Activated T-helper 1 cell treated with anti-CD3 and anti-CD28 coated beads, Interleukin-12 subunit alpha, Interleukin-12 subunit beta, Interleukin-2, Interleukin-4 antibody, amounts not matched to agents 30 ng/mL and 10 ng/mL and 1 ng/mL, durations not matched to agents 14 hours and 24 hours and 36 hours (primary cell): ENCODE measurements around the gene CAMTA1. TPM values are rescaled to one million over a fixed set of nuclear protein-coding genes. Genes with fewer than 3 reads are reported as not detected.

ENCODE experiments used
- DNase-seq: peaks from one replicate; pipeline ENCODE4 v3.0.0; 2021; ENCODE audit warnings: low spot score
- H3K27ac Mint-ChIP-seq: one replicate; pipeline ENCODE4 v1.8.0; 2021; ENCODE audit warnings: mild to moderate bottlenecking, mixed read lengths
- H3K27me3 Mint-ChIP-seq: one replicate; pipeline ENCODE4 v1.8.0; 2022; ENCODE audit warnings: mild to moderate bottlenecking, moderate library complexity, mixed read lengths; ENCODE audit not compliant: insufficient read depth
- H3K36me3 Mint-ChIP-seq: one replicate; pipeline ENCODE4 v1.8.0; 2021; ENCODE audit warnings: low read depth, mixed read lengths
- H3K4me1 Mint-ChIP-seq: one replicate; pipeline ENCODE4 v1.8.0; 2021; ENCODE audit warnings: low read depth, mixed read lengths
- H3K4me3 Mint-ChIP-seq: one replicate; pipeline ENCODE4 v1.8.0; 2021; ENCODE audit warnings: mild to moderate bottlenecking, moderate library complexity, mixed read lengths
- H3K9me3 Mint-ChIP-seq: one replicate; pipeline ENCODE4 v1.8.0; 2021; ENCODE audit warnings: mixed read lengths
- intact Hi-C: fragments of 100-400 bp; cut with micrococcal nuclease; formaldehyde crosslinking; loops from one replicate; pipeline ENCODE4 v1.15.1; 2024
- total RNA-seq: library from RNA; stranded (reverse); gene quantifications from 2 replicates; pipeline ENCODE4 v1.2.3, GENCODE V29; 2022

CAMTA1 gene
- total RNA-seq, 1 donor from 2014 or later, result 57.2 TPM

- Mint-ChIP-seq H3K4me1 (no peaks in the 10 kb centered on the region), H3K27me3 (no peaks in the 10 kb centered on the region), H3K27ac (no peak overlapping the region), H3K9me3 (no peaks in the 10 kb centered on the region), H3K4me3 (no peak overlapping the region), H3K36me3 (no peaks in the 10 kb centered on the region)
- DNase-seq, result no peak
- intact Hi-C loops, result no loop called here
Measured at GRCh38 chr1:6953216-6953615, 168.0 kb downstream of the CAMTA1 start.

GRCh38 chr1:6953907-6954364 lies 168.7 kb downstream of the CAMTA1 start:
- intact Hi-C loops, result no loop called here
- Mint-ChIP-seq H3K27me3 (no peaks in the 10 kb centered on the region), H3K4me3 (no peak overlapping the region), H3K36me3 (no peaks in the 10 kb centered on the region), H3K27ac (no peak overlapping the region), H3K4me1 (no peaks in the 10 kb centered on the region), H3K9me3 (no peaks in the 10 kb centered on the region)
- DNase-seq, result no peak

GRCh38 chr1:6954591-6954990 lies 169.3 kb downstream of the CAMTA1 start:
- H3K4me1 Mint-ChIP-seq, result no peaks in the 10 kb centered on the region
- no peak for DNase-seq
- no peaks in the 10 kb centered on the region for H3K27me3 Mint-ChIP-seq
- no peak overlapping the region for H3K27ac Mint-ChIP-seq
- intact Hi-C loops, result no loop called here
- no peaks in the 10 kb centered on the region for H3K9me3 Mint-ChIP-seq
- H3K36me3 Mint-ChIP-seq, result no peaks in the 10 kb centered on the region
- H3K4me3 Mint-ChIP-seq, result no peak overlapping the region

DNA sequence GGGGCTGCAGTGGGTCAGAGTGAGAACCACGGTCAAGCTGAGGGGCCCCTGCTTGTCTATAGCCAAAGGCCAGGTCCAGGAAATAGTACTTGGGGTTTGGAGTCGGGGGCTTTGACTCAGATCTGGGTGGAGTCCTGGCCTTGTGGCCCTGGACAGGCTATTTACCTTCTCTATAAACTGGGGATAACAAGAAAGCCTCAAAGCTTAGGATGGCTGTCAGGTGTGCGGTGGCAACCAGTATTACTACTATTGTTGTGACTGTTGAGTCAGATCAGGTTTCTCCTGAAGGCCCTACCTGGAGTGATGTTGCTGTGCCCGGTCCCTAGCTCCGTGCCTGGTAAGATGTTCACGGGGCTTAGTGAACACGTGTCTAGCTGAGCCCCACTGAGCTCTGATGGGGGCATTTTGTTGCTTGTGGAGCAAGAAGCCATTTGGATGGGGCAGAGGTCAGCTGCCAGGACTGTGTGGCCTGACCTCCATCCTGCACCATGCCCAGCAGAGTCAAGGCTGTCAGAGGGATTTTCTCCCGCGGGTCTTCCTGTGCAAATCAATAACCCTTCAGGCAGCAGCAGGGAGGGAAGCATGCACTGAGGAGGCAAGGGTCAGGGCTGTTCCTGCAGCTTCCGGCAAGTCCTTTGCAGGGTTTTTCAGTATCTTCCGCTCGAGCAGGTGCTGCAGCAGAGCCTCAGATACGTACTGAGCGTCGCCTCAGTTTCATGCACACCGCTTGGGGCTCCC lies 170.3 kb downstream of the CAMTA1 start:
- no peaks in the 10 kb centered on the region for H3K27me3 Mint-ChIP-seq
- intact Hi-C loops, result no loop called here
- H3K4me3 Mint-ChIP-seq, result no peak overlapping the region
- no peaks in the 10 kb centered on the region for H3K4me1 Mint-ChIP-seq
- H3K27ac Mint-ChIP-seq, result no peak overlapping the region
- no peaks in the 10 kb centered on the region for H3K36me3 Mint-ChIP-seq
- no peak for DNase-seq
- no peaks in the 10 kb centered on the region for H3K9me3 Mint-ChIP-seq

- Mint-ChIP-seq H3K27me3 (peaks cover 6% of the 10 kb centered on the region), H3K27ac (no peak overlapping the region), H3K4me1 (no peaks in the 10 kb centered on the region), H3K9me3 (no peaks in the 10 kb centered on the region), H3K36me3 (no peaks in the 10 kb centered on the region), H3K4me3 (no peak overlapping the region)
- intact Hi-C loops, result no loop called here
- DNase-seq, result no peak
Measured at GRCh38 chr1:6956488-6957159, 171.4 kb downstream of the CAMTA1 start.

DNA sequence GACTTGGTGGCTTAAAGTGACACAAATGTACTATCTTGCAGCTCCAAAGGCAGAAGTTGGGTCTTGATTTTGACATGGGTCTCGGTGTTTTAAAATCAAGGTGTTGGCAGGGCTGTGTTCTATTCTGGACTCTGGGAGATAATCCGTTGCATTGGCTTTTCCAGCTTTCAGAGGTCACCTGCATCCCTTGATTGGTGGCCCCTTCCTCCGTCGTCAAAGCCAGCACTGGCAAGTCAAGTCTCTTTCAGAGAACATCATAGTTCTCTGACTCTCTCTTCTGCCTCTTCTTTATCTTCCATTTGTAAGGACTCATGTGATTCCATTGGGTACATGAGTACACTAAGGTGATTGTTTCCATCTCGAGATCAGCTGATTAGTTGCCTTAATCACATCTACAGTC lies 172.1 kb downstream of the CAMTA1 start:
- Mint-ChIP-seq H3K27me3 (peaks cover 6% of the 10 kb centered on the region), H3K27ac (no peak overlapping the region), H3K4me1 (no peaks in the 10 kb centered on the region), H3K4me3 (no peak overlapping the region), H3K9me3 (no peaks in the 10 kb centered on the region), H3K36me3 (no peaks in the 10 kb centered on the region)
- intact Hi-C loops, result no loop called here
- no peak for DNase-seq

DNA sequence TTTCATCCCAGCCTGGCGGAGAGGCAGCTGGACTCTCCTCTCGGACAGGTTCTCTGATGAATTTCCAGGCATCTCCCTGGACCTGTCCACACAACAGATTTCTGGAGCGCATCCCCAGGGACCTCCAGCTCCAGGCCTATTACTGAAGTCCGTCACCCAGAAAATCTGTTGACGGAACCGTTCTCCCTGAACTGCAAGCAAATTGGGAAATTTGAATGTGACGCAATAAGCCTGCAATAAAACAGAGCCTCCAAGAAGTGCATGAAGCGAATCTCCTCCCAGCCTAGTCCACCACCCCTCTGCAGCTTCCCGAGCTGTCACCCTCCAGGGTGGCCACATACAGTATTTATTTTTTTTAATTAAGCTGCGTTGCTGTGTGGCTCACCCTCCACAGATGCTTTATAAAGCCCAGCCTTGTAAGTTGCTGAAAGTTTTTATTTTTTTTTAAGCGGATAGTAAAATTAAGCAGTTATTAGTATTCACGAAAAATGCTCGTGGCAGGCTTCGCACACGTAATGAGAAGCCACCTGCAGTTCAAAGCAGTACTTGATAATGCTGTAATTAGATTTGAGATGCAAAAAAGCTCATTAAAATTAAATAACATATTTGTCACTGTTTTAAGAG lies 173.3 kb downstream of the CAMTA1 start:
- no peak for DNase-seq
- peaks cover 6% of the 10 kb centered on the region for H3K27me3 Mint-ChIP-seq
- H3K9me3 Mint-ChIP-seq, result no peaks in the 10 kb centered on the region
- no peaks in the 10 kb centered on the region for H3K36me3 Mint-ChIP-seq
- no peak overlapping the region for H3K4me3 Mint-ChIP-seq
- intact Hi-C loops, result no loop called here
- H3K4me1 Mint-ChIP-seq, result peaks cover 7% of the 10 kb centered on the region
- no peak overlapping the region for H3K27ac Mint-ChIP-seq

DNA sequence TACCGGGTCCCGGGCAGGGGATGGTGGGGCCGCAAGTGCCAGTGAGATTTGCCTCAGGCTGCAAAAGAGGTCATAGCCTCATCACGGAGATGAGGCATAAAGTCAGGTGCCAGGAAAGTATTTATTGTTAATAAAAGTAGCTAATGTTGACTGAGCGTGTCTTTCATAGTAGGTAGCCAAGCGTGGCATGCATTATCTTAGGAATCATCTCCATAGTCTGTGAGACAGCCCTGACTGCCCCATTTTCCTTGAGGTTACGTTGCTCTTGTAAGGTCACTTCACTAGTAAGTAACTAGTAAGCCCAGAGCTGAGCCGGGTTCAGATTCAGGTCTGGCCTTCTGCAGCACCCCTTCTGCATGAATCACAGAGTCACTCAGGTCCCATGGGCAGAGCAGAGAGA lies 174.2 kb downstream of the CAMTA1 start:
- Mint-ChIP-seq H3K4me1 (peaks cover 12% of the 10 kb centered on the region), H3K9me3 (no peaks in the 10 kb centered on the region), H3K36me3 (no peaks in the 10 kb centered on the region), H3K27me3 (peaks cover 7% of the 10 kb centered on the region), H3K4me3 (no peak overlapping the region), H3K27ac (no peak overlapping the region)
- intact Hi-C loops, result no loop called here
- no peak for DNase-seq

DNA sequence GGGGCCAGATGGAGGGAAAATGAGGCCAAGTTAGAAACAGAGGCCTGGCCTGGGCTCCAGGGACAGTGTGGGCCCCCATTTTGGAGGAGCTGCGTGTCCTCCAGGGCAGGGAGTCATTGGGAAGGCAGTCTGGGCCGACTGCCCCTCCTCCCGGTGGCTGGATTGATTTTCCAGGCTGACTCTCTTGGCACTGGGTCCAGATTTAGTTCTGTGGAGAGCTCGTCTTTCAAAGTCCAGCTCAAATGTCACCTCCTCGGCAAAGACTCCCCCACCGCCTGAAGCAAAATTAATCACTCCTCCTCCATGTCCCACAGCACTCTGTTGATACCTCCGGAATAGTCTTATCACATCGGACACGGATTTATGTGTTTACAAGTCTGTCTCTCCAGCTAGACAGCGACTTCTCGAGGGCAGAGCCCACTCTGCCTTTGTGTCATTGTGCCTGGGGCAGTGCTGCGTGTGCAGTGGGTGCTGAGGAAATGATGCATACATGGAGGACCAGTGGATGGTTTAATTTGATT lies 175.1 kb downstream of the CAMTA1 start:
- no peak for DNase-seq
- H3K27me3 Mint-ChIP-seq, result peaks cover 7% of the 10 kb centered on the region
- no peaks in the 10 kb centered on the region for H3K36me3 Mint-ChIP-seq
- no peaks in the 10 kb centered on the region for H3K9me3 Mint-ChIP-seq
- intact Hi-C loops, result loop anchor here (10.0 kb wide), 1 partner anchor 176 kb away; the partner anchor contains the start of gene CAMTA1
- no peak overlapping the region for H3K27ac Mint-ChIP-seq
- H3K4me1 Mint-ChIP-seq, result peaks cover 12% of the 10 kb centered on the region
- no peak overlapping the region for H3K4me3 Mint-ChIP-seq

- Mint-ChIP-seq H3K4me1 (peaks cover 12% of the 10 kb centered on the region), H3K4me3 (no peak overlapping the region), H3K27ac (no peak overlapping the region), H3K9me3 (no peaks in the 10 kb centered on the region), H3K27me3 (peaks cover 8% of the 10 kb centered on the region), H3K36me3 (no peaks in the 10 kb centered on the region)
- intact Hi-C loops, result loop anchor here (10.0 kb wide), 1 partner anchor 176 kb away; the partner anchor contains the start of gene CAMTA1
- DNase-seq, result no peak
Measured at GRCh38 chr1:6960860-6961259, 175.6 kb downstream of the CAMTA1 start.

GRCh38 chr1:6961289-6961688 lies 176.0 kb downstream of the CAMTA1 start:
- Mint-ChIP-seq H3K36me3 (no peaks in the 10 kb centered on the region), H3K4me3 (no peak overlapping the region), H3K9me3 (no peaks in the 10 kb centered on the region), H3K27me3 (peaks cover 12% of the 10 kb centered on the region), H3K4me1 (peaks cover 12% of the 10 kb centered on the region), H3K27ac (no peak overlapping the region)
- no peak for DNase-seq
- intact Hi-C loops, result loop anchor here (10.0 kb wide), 1 partner anchor 176 kb away; the partner anchor contains the start of gene CAMTA1

GRCh38 chr1:6961905-6962477 lies 176.7 kb downstream of the CAMTA1 start:
- Mint-ChIP-seq H3K9me3 (no peaks in the 10 kb centered on the region), H3K4me1 (peaks cover 12% of the 10 kb centered on the region), H3K36me3 (no peaks in the 10 kb centered on the region), H3K4me3 (no peak overlapping the region), H3K27me3 (peaks cover 13% of the 10 kb centered on the region), H3K27ac (no peak overlapping the region)
- DNase-seq, result no peak
- intact Hi-C loops, result loop anchor here (2.0 to 10.0 kb wide), 2 partner anchors 177 to 569 kb away; partner anchors contain the start of genes ACOT7 and CAMTA1
